Measurements from ENCODE around the gene TRIM59. TPM values are rescaled to one million over a fixed set of nuclear protein-coding genes. Genes with fewer than 3 reads are reported as not detected.

Gene TRIM59
- total and polyA plus RNA-seq, 9 of the 15 experiments (the other 6 are each of a cell fraction or from before 2014, with no cell fraction given) = 16.8 to 101 (median 34.8) TPM

DNA sequence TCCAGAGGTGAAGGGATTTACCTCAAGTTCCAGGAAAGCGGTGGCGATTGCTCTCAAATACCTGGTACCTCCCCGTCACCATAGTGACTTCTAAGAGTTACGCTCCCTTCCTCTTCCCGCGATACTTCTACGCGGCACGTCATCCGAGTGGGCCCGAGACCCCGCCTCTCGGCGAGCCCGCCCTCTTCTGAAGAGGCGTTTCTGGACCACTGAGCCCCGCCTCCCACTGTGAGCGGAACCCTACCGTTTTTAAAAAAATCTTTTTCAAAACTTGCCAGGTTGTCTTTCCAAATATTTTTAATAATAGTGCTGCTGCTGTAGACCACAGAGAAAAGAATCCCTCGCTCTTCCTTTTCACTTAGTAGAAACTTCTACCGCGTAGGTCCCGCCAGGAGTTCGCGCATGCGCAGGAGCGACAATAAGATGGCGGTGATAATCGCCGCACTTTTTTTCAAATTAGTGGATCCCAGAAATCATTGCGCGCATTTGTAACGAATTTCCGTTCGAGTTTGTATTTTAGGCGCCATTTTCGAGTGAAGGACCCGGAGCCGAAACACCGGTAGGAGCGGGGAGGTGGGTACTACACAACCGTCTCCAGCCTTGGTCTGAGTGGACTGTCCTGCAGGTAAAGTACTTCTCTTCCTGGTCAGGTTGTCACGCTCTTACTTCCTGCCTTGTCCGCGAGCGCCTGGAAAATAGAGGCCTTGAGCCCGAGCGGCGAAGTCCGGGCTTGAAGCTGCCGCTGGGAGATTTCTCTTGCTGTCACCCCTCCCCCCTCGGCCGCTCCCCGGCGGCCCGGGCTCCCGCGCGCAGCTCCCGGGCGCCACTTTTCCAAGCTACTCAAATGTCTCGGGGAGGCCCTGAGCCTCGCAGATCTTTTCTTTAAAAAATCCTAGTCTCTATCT, 50.2 kb downstream of the TRIM59 start, which contains the start of the genes IFT80 and SMC4 (continued):
- TF ChIP-seq NRF1 (conservative IDR thresholded peaks at IDR 0.05 in 1 of 2, IDR thresholded peaks at IDR 0.05 in 1 of 2) (peak; percentile 99), HNRNPH1 (optimal IDR thresholded peaks at IDR 0.05; ENCODE audit: low read depth, low read length) (no peak), PRPF4 (IDR thresholded peaks at IDR 0.05; ENCODE audit: insufficient read depth, low read depth, low read length, poor library complexity, severe bottlenecking) (peak; percentile 62), ESRRA (IDR thresholded peaks at IDR 0.05; ENCODE audit: borderline replicate concordance, low read depth) (no peak; the same call in 1 of the 2 replicates), SUPT5H (IDR thresholded peaks at IDR 0.05) (peak; percentile 92), HMGN3 (IDR thresholded peaks at IDR 0.05; ENCODE audit: borderline replicate concordance, extremely low read depth, insufficient read length, low read depth, low read length) (peak; percentile 37), HLTF (IDR thresholded peaks at IDR 0.05) (0 out of 2 replicates have a peak, but pooled peaks have one; percentile 45), TEAD4 (IDR thresholded peaks at IDR 0.05; ENCODE audit: low read length) (peak; percentile 66; the same call in 1 of the 2 replicates), TEAD4 (CRISPR knock-in tag; IDR thresholded peaks at IDR 0.05; ENCODE audit: borderline replicate concordance) (no peak), KLF13 (tag; IDR thresholded peaks at IDR 0.05; ENCODE audit: borderline replicate concordance, low read depth) (0 out of 2 replicates have a peak, but pooled peaks have one; percentile 37), ZSCAN29 (IDR thresholded peaks at IDR 0.05) (peak; percentile 53; the same call in 1 of the 2 replicates), ASH1L (IDR thresholded peaks at IDR 0.05; ENCODE audit: borderline replicate concordance, low read depth, partially characterized antibody) (peak; percentile 24), HNRNPK (IDR thresholded peaks at IDR 0.05; ENCODE audit: low read depth, low read length, poor library complexity, severe bottlenecking) (no peak), PCBP1 (IDR thresholded peaks at IDR 0.05; ENCODE audit: low read depth, low read length, poor library complexity, severe bottlenecking) (no peak)
- TF ChIP-seq, protein P1, sequence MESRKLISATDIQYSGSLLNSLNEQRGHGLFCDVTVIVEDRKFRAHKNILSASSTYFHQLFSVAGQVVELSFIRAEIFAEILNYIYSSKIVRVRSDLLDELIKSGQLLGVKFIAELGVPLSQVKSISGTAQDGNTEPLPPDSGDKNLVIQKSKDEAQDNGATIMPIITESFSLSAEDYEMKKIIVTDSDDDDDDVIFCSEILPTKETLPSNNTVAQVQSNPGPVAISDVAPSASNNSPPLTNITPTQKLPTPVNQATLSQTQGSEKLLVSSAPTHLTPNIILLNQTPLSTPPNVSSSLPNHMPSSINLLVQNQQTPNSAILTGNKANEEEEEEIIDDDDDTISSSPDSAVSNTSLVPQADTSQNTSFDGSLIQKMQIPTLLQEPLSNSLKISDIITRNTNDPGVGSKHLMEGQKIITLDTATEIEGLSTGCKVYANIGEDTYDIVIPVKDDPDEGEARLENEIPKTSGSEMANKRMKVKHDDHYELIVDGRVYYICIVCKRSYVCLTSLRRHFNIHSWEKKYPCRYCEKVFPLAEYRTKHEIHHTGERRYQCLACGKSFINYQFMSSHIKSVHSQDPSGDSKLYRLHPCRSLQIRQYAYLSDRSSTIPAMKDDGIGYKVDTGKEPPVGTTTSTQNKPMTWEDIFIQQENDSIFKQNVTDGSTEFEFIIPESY (CRISPR knock-in tag; IDR thresholded peaks at IDR 0.05) = peak; percentile 22; the same call in 1 of the 2 replicates
- TF ChIP-seq, protein P2, sequence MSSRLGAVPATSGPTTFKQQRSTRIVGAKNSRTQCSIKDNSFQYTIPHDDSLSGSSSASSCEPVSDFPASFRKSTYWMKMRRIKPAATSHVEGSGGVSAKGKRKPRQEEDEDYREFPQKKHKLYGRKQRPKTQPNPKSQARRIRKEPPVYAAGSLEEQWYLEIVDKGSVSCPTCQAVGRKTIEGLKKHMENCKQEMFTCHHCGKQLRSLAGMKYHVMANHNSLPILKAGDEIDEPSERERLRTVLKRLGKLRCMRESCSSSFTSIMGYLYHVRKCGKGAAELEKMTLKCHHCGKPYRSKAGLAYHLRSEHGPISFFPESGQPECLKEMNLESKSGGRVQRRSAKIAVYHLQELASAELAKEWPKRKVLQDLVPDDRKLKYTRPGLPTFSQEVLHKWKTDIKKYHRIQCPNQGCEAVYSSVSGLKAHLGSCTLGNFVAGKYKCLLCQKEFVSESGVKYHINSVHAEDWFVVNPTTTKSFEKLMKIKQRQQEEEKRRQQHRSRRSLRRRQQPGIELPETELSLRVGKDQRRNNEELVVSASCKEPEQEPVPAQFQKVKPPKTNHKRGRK (tag; IDR thresholded peaks at IDR 0.05) = no peak
- TF ChIP-seq, protein P3, sequence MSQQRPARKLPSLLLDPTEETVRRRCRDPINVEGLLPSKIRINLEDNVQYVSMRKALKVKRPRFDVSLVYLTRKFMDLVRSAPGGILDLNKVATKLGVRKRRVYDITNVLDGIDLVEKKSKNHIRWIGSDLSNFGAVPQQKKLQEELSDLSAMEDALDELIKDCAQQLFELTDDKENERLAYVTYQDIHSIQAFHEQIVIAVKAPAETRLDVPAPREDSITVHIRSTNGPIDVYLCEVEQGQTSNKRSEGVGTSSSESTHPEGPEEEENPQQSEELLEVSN (IDR thresholded peaks at IDR 0.05; ENCODE audit: borderline replicate concordance in 1 of 2, extremely low read depth in 1 of 2, insufficient read depth in 1 of 2, insufficient read length in 1 of 2, low read depth in 1 of 2, low read length in 1 of 2, poor library complexity in 1 of 2, severe bottlenecking in 1 of 2) = peak; percentile 26 to 34
